HTERT RPE-1 (cell line): ENCODE results near the gene CNOT1.

Experiments
- in situ Hi-C: fragments of 300-500 bp; cut with MboI; formaldehyde crosslinking; loops from 4 replicates; pipeline ENCODE4 v1.14.3; 2020; ENCODE audit warnings: low sequenced_read_pairs

The CNOT1 gene

DNA sequence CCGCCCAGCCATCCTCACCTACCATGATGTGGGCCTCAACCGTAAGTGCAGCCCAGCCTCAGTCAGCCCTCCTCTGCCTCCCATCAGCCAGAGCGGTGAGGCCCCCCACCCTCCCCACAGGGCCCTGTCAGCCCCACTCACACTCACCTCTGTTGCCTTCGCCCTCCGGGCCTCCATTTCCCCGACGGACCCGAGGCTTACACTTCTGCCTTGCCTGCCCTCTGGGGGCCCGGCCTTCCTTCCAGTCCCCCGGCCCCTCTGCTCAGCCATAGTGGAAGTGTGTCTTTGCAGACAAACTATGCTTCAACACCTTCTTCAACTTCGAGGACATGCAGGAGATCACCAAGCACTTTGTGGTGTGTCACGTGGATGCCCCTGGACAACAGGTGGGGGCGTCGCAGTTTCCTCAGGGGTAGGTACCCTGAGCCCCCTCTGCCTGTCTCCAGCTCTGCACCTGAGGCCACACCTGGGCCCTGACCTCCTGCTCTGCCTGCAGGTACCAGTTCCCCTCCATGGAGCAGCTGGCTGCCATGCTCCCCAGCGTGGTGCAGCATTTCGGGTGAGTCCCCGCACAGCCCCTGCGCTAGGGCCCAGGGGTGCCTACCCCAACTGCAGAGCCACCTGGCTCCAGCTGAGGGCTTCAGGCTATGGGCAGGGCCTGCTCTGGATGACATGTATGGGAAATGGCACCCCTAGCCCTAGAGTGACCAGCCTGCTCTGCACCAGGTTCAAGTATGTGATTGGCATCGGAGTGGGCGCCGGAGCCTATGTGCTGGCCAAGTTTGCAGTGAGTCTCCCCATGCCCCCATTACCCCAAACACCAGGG lies 125.5 kb downstream of the CNOT1 start:
- in situ Hi-C loops: no loop called here

DNA sequence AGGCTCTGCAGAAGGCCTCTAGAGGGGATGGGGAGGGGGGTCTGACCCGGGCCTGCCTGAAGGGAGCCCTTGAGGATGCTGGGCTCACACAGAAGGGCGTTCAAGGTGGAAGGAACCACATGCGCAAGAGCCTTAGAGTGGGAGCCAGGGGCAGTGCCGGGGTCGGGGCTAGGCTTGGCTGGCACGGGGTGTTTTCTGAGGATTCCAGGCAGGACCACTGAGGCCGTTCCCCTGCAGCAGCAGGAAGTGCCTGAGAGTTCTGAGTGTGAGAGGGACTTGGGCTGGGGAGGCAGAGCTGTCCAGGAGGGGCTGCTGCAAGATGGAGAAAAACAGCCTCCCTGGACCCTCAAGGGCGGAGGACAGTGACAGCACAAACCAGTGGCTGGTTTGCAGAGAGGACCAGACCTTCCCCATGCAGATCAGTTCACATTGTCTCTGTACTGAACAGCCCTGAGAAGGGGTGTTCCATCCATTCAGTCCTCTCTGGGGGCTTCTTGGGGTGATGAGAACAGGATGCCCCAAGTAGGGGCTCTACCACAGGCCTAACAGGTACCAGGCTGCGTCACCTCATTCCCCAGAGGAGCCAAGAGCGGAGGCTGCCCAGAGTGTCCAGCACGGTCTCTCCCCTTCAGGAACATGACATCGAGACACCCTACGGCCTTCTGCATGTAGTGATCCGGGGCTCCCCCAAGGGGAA lies 126.3 kb downstream of the CNOT1 start:
- in situ Hi-C loops: no loop called here

DNA sequence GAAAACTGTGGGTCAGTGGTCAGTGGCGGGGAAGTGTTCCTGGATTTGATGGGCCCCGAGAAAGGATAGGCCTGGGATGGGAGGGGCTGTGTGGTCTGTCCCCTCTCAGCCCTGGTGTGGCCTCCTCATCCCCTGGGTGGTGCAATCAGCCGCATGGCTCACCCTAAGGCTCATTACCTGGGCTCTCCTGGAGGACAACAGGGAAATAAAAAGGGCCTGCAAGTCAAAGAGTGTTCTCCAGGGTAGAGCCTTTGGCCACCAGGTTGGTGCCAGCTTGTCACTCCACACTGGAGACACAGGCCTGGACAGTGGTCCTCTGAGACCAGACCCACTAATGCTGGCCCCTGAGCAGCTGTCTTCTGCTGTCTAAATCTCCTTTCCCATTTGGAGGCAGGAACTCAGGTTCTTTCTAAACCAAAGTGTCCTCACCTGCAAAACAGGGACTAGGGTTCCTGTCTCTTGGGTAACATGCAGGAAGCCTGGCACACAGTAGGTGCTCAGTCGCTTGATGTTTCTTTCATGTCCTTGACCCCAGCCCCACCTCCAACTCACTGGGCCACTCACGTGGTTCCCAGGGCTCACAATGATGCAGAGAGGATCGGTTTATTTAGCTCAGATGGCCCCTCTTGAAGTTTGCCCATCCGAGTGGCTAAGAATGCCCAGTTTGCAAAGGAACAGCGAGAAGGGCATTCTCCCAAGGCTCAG lies 127.3 kb downstream of the CNOT1 start:
- in situ Hi-C loops: no loop called here

DNA sequence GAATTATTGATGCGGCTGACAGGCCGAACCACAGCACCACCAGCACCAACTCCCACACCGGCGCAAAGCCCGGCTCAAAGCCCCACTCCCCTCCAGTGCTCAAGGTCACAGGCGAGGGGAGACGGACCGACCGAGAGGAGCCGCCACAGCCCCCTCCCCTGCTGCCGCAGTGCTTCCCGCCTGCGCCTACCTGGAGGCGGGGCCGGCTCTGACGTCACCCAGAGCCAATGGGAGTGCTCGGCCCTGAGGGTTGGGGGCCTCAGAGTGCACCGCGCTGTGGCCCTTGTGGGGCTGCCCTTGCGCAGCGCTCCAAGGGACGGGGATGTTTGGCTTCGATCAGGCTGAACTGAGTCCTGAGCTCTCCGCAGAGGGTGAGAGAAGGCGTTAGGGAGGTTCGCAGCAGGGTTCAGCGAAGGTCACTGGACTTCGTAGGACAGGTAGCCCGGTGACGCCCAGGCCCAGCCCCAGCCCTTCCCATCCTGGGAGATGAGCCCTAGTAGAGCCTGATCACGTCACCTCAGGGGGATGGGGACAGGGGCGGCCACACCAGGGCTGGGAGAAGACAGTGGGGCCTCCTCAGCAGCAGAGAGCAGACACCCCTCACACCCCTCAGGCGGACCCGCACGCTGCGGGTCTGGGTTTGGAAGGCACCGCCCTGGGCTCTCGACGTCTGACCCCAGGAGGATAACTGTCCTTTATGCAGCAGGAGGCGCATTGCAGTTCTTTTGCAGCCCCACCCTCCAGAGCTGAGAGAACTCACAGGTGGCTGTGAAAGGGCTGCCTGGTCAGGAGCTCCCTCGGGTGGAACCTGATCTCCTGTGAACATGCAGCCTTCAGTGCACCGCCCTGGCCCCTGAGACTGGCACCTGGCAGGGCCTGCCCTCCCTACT lies 128.1 kb downstream of the CNOT1 start:
- in situ Hi-C loops: no loop called here

DNA sequence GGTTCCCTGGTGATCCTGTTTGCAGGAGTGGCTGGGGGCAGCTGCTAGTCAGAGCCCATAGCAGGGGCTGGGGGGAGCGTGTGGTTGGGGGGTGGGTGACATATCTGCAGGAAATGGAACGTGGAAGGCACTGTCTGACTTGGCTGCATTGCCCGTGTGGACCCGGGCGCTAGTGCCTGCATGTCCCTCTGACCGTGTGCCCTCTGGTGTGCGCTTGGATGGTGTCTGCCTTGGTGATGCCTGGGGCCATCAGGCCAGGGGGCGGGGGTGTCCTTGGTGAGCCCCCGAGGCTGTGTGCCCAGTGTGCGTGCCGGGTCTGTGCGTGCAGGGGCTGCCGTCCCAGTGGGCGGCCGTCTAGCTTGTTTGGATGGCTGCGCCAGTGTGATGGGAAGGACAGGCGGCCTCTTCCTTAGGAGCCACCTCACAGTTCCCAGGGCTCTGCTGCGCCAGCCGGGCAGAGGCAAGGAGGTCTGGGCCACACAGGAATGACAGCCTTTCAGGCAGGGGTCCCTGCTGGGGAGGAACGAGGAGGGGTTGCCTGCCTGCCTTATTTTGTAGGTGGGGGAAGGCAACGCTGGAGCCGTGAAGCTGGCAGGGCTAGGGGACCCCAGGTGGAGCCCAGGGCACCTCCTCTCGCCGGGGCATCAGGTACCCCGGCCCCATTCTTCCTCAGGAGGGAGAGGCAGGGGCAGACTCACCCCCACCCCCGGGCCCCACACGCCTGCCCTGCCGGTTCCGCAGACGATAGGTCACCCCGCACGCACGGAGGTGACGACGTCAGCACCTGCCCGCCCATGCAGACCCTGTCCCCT lies 129.0 kb downstream of the CNOT1 start:
- in situ Hi-C loops: no loop called here

DNA sequence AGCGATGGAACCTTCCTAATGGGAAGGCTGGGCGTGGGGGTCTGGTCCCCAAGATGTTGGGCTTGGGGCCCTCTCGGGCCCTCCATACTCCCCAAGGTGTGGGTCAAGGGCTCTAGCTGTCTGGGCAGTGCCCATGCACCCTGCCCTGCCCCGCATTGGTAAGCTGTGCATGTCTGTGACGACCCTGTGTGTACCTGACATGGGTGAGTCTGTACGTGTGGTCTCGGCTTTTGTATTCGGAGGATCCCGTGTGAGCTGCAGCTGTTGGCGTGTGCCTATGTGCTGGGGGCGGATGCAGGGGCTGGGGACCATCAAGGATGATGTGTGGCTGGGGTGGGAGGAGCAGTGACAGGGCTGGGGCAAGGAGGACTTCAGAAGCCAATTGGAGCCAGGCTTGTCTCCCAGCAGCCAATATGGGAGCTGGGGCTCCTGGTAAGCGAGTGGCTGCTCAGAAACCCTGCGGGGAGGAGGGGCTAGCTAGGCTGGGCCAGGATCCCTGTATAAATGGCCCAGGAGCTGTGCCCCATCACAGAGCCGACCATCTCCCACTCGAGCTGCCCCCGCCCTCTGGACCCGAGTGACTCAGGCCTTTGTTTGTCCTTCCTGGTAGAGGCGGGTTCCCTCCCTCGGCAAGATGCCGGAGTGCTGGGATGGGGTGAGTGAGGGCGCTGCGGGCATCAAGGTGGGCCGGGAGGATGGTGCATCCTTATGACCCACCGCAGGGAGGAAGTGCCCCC lies 129.8 kb downstream of the CNOT1 start, which contains the start of gene NDRG4:
NDRG4 (plus strand) TSS at position 529 of the 737 bp plus-strand sequence; CDS start at position 635, 106 bp downstream.
- in situ Hi-C loops: loop anchor here (25.0 kb wide), 1 partner anchor 162 kb away; no protein-coding TSS in a partner anchor

DNA sequence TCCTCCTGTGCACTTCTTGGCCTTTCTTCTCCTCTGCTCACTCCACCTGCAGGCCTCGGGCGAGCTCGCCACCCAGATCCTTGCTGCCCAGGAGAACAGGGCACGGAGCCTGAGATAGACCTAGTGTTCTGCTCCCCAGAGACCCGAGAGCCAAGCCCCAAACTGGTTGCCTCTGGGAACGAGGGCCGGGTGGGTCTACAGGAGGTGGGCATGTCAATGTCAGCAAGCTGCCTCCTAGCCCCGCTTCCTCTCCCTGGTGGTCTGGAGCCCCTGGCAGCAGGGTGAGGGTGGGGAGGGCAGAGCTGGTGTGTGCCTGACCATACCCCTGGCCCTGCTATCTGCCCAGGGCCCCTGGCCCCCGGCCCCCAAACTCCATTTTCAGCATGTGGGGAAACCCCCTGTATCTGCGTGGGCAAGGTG lies 130.5 kb downstream of the CNOT1 start:
- in situ Hi-C loops: loop anchor here (25.0 kb wide), 1 partner anchor 162 kb away; no protein-coding TSS in a partner anchor

DNA sequence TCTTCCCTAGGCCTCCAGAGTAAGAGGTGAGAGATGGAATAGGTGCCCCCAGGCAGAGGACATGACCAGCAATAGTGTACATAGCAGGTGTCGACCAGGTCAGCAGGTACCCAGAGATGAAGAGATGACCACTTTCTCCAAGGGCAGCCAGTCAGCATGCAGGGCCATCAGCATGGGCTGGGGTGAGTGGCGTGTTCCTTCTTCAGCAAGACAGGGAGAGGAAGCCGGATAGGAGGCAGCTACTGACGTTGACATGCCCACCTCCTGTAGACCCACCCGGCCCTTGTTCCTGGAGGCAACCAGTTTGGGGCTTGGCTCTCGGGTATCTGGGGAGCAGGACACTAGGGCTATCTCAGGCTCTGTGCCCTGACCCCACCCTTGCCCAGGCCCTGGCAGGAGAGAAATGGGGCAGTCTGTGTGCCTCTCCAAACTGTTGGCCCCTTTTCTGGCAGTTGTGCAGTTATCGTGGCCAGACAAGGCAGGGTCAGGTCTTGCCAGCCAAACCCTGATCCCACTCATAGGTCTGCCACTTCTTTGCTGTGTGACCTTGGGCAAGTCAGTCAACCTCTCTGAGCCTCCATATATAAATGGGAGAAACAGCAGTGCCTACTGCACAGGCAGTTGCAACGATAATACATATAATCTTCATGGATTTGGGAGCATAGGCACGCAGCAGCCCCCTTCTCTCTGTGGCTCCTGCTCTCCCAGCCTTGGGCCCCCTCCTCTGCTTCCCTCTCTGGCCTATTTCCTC lies 131.1 kb downstream of the CNOT1 start:
- in situ Hi-C loops: loop anchor here (25.0 kb wide), 1 partner anchor 161 kb away; no protein-coding TSS in a partner anchor

DNA sequence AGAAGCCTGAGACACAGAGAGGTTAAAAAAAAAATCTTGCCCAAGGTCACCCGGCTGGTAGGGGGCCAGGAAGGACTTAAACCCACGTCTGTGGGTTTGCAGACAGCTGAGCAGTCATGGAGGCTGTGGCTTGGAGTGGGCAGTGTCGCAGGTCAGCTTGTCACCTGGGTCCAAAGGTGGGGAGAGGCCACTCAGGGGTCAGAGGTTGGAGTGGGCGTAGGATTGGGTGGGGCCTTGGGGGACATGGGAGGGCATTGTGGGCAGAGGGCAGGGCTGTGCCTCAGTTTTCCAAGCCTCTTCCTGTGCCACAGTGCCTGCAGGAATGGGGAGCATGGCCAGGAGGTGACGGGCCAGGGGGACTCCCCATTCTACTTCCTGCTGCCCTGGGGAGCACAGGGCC lies 131.7 kb downstream of the CNOT1 start:
- in situ Hi-C loops: loop anchor here (25.0 kb wide), 1 partner anchor 161 kb away; no protein-coding TSS in a partner anchor

DNA sequence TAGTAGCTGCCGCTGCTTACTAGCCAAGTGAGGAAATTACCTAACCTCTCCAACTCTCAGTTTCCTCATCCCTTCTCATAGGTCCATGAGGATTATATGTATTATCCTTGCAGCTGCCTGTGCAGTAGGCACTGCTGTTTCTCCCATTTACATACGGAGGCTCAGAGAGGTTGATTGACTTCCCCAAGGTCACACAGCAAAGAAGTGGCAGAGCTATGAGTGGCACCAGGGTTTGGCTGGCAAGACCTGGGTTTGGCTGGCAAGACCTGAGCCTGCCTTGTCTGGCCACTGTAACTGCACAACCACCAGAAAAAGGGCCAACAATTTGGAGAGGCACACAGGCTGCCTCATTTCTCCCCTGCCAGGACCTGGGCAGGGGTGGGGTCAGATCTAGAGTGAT lies 132.2 kb downstream of the CNOT1 start:
- in situ Hi-C loops: loop anchor here (25.0 kb wide), 1 partner anchor 160 kb away; no protein-coding TSS in a partner anchor

DNA sequence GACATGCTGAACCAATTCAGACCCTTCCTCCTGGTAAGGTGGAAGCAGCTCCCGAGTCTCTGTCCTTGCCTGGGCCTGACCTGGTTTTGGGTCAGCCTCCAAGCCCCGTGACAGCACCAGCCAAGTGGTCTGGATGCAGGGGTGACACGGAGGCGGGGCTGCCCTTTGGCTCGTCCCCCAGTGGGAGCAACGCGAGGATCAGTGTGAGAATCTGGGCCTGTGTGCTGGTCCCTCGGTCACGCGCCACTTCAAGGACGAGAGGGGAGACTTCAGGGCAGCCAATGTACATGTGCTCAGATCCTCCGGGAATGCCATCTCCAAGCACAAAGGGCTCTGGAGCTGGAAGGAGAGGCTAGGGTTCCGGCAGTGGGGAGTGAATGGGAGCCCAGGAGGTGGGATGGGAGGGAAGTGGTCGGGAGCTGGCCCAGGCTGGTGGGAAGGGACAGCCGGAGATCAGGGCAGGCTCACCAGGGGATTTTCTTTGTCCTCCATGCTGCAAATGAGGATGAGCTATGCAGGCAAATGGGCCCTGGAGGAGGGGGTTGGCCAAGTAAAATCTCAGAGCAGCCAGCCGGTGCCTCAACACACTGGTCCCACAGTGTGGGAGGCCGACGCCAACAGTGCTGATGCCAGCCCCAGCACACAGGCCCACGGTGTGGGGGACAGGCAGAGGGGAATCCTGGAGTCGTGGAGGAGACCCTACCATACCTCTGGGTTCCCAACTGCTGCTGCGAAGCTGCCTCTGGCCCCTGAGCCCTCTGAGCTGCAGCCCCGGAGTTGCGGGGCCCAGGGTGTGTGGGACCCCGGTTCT lies 133.9 kb downstream of the CNOT1 start:
- in situ Hi-C loops: loop anchor here (25.0 kb wide), 1 partner anchor 158 kb away; no protein-coding TSS in a partner anchor

DNA sequence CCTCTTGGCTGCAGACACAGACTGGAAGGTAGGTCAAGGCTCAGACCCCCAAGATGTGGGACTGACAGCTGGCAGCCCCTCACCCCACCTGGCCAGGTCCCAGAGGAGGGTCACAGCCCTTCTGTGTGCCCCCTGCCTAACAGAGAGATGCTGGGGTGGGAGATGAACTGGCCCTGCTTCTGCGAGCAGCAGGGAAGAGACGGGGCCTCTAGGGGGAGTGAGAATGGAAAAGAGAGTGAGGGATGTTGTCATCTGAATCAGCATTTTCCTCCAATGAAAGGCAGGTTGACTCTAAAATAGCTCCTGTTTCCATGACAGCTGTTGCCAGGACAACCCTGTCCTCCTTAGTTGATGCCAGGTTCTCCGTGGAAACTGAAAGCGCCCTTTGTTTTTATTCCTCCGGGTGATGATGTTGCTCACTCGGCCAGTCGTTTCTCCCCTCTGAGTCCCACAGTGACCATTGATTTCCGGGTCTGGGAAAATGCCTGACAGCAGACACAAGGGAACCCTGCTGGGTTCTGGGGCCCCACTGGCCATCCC lies 134.6 kb downstream of the CNOT1 start:
- in situ Hi-C loops: loop anchor here (25.0 kb wide), 1 partner anchor 158 kb away; no protein-coding TSS in a partner anchor

DNA sequence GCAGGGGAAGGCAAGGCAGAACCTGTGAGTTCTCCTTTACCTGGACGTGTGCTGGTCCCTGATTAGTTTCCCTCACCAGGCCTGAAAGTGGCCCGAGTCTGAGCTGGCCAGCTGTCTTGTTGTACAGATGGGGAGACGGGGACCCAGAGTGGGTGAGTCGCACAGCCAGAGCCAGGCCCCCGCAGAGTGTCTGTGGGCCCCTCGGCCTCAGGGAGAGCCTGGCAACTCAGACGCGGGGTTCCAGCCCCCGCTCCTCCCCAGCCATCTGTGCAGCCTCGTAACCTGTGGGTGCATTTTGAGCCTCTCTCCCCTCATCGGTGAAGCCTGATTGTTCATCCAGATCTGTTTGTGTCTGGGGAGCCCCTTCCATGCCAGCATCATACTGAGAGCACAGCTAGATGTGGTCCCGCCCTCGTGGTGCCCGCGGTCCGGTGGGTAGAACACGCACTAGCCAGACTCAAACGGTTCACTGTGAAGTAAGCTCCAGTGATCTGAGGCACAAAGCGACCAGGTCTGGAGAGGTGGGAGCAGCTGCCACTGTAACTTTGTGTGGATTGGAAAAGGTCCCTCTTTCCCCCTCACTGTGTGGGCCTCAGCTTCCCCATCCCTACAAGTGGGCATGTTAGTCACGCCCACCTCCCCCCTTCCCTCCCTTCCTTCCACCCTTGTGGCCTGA lies 135.7 kb downstream of the CNOT1 start:
- in situ Hi-C loops: loop anchor here (25.0 kb wide), 1 partner anchor 157 kb away; no protein-coding TSS in a partner anchor

DNA sequence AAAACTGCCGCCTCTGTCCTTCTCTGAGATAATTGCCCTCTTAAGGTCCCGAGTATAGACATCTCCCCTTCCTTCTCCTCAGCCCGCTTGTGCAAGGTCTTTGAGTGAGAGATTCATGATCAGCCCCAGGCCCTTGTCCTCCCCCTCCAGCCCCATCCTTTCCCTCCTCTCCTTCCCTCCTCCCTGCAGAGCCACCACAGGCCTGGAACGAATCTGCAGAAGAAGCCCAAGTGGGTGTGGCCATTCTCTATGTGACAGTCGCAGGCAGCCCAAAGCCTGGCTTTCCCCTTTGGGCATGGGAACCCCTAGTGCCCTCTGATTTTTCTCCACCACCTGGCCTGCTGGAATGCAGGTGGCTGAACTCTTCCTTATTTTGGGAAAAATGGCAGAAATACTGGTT lies 136.9 kb downstream of the CNOT1 start:
- in situ Hi-C loops: loop anchor here (25.0 kb wide), 1 partner anchor 155 kb away; no protein-coding TSS in a partner anchor

DNA sequence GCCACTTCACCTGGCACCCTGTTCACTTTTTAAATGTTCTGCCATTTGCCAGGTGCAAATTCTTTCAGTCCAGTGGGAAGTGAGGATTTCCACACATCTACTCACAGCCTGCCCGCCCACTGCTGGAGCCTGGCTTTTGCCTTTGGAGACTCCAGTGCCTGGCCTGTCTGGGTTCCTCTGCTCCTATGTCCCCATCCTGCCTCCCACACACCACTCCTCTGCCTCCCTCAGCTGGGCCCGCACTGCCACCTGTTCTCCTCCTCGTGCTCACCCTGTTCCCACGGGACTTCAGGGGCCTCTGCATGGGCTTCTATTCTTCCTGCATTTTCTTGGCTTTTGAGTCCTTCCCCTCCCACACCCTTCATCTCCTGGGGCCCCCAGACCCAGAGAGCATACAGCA lies 137.6 kb downstream of the CNOT1 start:
- in situ Hi-C loops: loop anchor here (25.0 kb wide), 1 partner anchor 155 kb away; no protein-coding TSS in a partner anchor

DNA sequence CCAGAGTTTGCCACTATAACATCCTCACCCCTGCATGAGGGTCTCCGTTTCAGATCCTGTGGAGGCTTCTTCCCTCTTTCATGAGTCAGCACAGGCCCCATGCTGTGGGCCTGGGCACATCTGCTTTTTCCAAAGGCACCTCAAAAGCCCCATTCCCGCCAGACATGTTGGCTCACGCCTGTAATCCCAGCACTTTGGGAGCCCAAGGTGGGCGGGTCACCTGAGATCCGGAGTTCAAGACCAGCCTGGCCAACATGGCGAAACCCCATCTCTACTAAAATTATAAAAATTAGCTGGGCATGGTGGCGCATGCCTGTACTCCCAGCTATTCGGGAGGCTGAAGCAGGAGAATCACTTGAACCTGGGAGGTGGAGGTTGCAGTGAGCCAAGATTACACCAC lies 139.1 kb downstream of the CNOT1 start:
- in situ Hi-C loops: loop anchor here (25.0 kb wide), 1 partner anchor 153 kb away; no protein-coding TSS in a partner anchor
